Adipocyte (in vitro differentiated cells): Measurements from ENCODE around the gene SLC8A2.
"Not testable (repeated sequence)": the region's sequence is repeated elsewhere in the genome, so short reads cannot be mapped to it uniquely, and the experiment has no call there.

ENCODE experiments used
- DNase-seq: peaks from one replicate; pipeline ENCODE4 v3.0.0-alpha.2; 2015; ENCODE audit warnings: low read depth
- H3K27me3 ChIP-seq: replicated peaks from 2 replicates; pipeline ENCODE4 v1.7.0; 2013; ENCODE audit warnings: mild to moderate bottlenecking, low read length, moderate library complexity; ENCODE audit not compliant: control insufficient read depth, insufficient read depth
- H3K36me3 ChIP-seq: 2 replicates; pipeline ENCODE4 v1.7.0; 2013; ENCODE audit warnings: low read length, mild to moderate bottlenecking, moderate library complexity; ENCODE audit not compliant: control insufficient read depth, insufficient read depth, severe bottlenecking
- H3K4me1 ChIP-seq: 2 replicates; pipeline ENCODE4 v1.7.0; 2013; ENCODE audit warnings: mild to moderate bottlenecking, low read length, moderate library complexity; ENCODE audit not compliant: control insufficient read depth, insufficient read depth
- H3K4me3 ChIP-seq: 2 replicates; pipeline ENCODE4 v1.7.0; 2013; ENCODE audit warnings: mild to moderate bottlenecking, low read length, moderate library complexity
- H3K9ac ChIP-seq: 2 replicates; pipeline ENCODE4 v1.7.0; 2013; ENCODE audit warnings: mild to moderate bottlenecking, low read length, moderate library complexity
- H3K9me3 ChIP-seq: 2 replicates; pipeline ENCODE4 v1.7.0; 2013; ENCODE audit warnings: mild to moderate bottlenecking, low read length, moderate library complexity; ENCODE audit not compliant: control insufficient read depth

SLC8A2 gene

GRCh38 chr19:47414469-47414868 is 57.2 kb downstream of the SLC8A2 start:
- H3K27me3 ChIP-seq, result peaks cover under 1% of the 10 kb centered on the region
- peaks cover 10% of the 10 kb centered on the region for H3K4me1 ChIP-seq
- H3K4me3 ChIP-seq, result no peak overlapping the region
- no peak overlapping the region for H3K9ac ChIP-seq
- peaks cover 7% of the 10 kb centered on the region for H3K36me3 ChIP-seq
- no peak for DNase-seq
- no peaks in the 10 kb centered on the region for H3K9me3 ChIP-seq

GRCh38 chr19:47413941-47414340 is 57.8 kb downstream of the SLC8A2 start:
- Histone ChIP-seq H3K9me3 (no peaks in the 10 kb centered on the region), H3K4me3 (no peak overlapping the region), H3K4me1 (peaks cover 10% of the 10 kb centered on the region), H3K9ac (no peak overlapping the region), H3K36me3 (peaks cover 7% of the 10 kb centered on the region), H3K27me3 (no peaks in the 10 kb centered on the region)
- DNase-seq, result no peak

- DNase-seq, H3K4me1 ChIP-seq, H3K27me3 ChIP-seq, H3K36me3 ChIP-seq, H3K4me3 ChIP-seq, H3K9ac ChIP-seq, H3K9me3 ChIP-seq: not testable (repeated sequence)
These were observed 60.0 kb downstream of the SLC8A2 start for GRCh38 chr19:47411696-47412095.

GRCh38 chr19:47411101-47411500 is 60.6 kb downstream of the SLC8A2 start:
- Histone ChIP-seq H3K4me3 (no peak overlapping the region), H3K9me3 (no peaks in the 10 kb centered on the region), H3K36me3 (peaks cover 8% of the 10 kb centered on the region), H3K4me1 (no peaks in the 10 kb centered on the region), H3K9ac (no peak overlapping the region), H3K27me3 (no peaks in the 10 kb centered on the region)
- no peak for DNase-seq

- no peak overlapping the region for H3K4me3 ChIP-seq
- H3K4me1 ChIP-seq, result no peaks in the 10 kb centered on the region
- H3K36me3 ChIP-seq, result peaks cover 5% of the 10 kb centered on the region
- H3K9me3 ChIP-seq, result no peaks in the 10 kb centered on the region
- no peak for DNase-seq
- H3K27me3 ChIP-seq, result no peaks in the 10 kb centered on the region
- H3K9ac ChIP-seq, result no peak overlapping the region
These were observed 63.3 kb downstream of the SLC8A2 start for GRCh38 chr19:47408156-47408938.

GRCh38 chr19:47407417-47407774 is 64.3 kb downstream of the SLC8A2 start:
- peaks cover 5% of the 10 kb centered on the region for H3K36me3 ChIP-seq
- no peaks in the 10 kb centered on the region for H3K27me3 ChIP-seq
- no peaks in the 10 kb centered on the region for H3K9me3 ChIP-seq
- no peak overlapping the region for H3K9ac ChIP-seq
- no peak overlapping the region for H3K4me3 ChIP-seq
- DNase-seq, result no peak
- H3K4me1 ChIP-seq, result no peaks in the 10 kb centered on the region

- no peaks in the 10 kb centered on the region for H3K9me3 ChIP-seq
- no peak overlapping the region for H3K4me3 ChIP-seq
- H3K36me3 ChIP-seq, result peaks cover 5% of the 10 kb centered on the region
- no peaks in the 10 kb centered on the region for H3K27me3 ChIP-seq
- no peaks in the 10 kb centered on the region for H3K4me1 ChIP-seq
- no peak for DNase-seq
- H3K9ac ChIP-seq, result no peak overlapping the region
These were observed 64.8 kb downstream of the SLC8A2 start for GRCh38 chr19:47406711-47407416.

GRCh38 chr19:47405854-47406417 is 65.8 kb downstream of the SLC8A2 start:
- H3K9me3 ChIP-seq, result no peaks in the 10 kb centered on the region
- H3K27me3 ChIP-seq, result no peaks in the 10 kb centered on the region
- H3K36me3 ChIP-seq, result peaks cover 5% of the 10 kb centered on the region
- H3K4me3 ChIP-seq, result no peak overlapping the region
- H3K9ac ChIP-seq, result no peak overlapping the region
- no peak for DNase-seq
- H3K4me1 ChIP-seq, result no peaks in the 10 kb centered on the region

GRCh38 chr19:47405197-47405550 is 66.5 kb downstream of the SLC8A2 start:
- Histone ChIP-seq H3K4me1 (no peaks in the 10 kb centered on the region), H3K9ac (no peak overlapping the region), H3K4me3 (no peak overlapping the region), H3K9me3 (no peaks in the 10 kb centered on the region), H3K27me3 (no peaks in the 10 kb centered on the region), H3K36me3 (peaks cover 5% of the 10 kb centered on the region)
- DNase-seq, result no peak

- H3K36me3 ChIP-seq, result peaks cover 5% of the 10 kb centered on the region
- DNase-seq, result no peak
- H3K4me3 ChIP-seq, result no peak overlapping the region
- no peaks in the 10 kb centered on the region for H3K27me3 ChIP-seq
- no peaks in the 10 kb centered on the region for H3K9me3 ChIP-seq
- H3K4me1 ChIP-seq, result no peaks in the 10 kb centered on the region
- H3K9ac ChIP-seq, result no peak overlapping the region
These were observed 67.1 kb downstream of the SLC8A2 start for GRCh38 chr19:47404334-47405196.

GRCh38 chr19:47402504-47402903 is 69.2 kb downstream of the SLC8A2 start:
- no peaks in the 10 kb centered on the region for H3K4me1 ChIP-seq
- H3K4me3 ChIP-seq, result no peak overlapping the region
- H3K27me3 ChIP-seq, result peaks cover 12% of the 10 kb centered on the region
- H3K9me3 ChIP-seq, result no peaks in the 10 kb centered on the region
- H3K9ac ChIP-seq, result no peak overlapping the region
- peaks cover 5% of the 10 kb centered on the region for H3K36me3 ChIP-seq
- DNase-seq, result no peak
